C4-2B (cell line): ENCODE measurements around the gene RAB11FIP4.

ENCODE experiments used
- CTCF ChIP-seq: fragments of 450-650 bp; conservative IDR thresholded peaks from 2 replicates; pipeline ENCODE4 v1.5.1; 2017; ENCODE audit warnings: mild to moderate bottlenecking
- ZFX ChIP-seq: fragments of 450-650 bp; IDR thresholded peaks from 2 replicates; pipeline ENCODE4 v1.6.1; 2017

GRCh38 chr17:31562376-31562840 lies 170.9 kb downstream of the RAB11FIP4 start:
- TF ChIP-seq CTCF (no peak), ZFX (no peak)
